HUES48 (cell line): ENCODE measurements around the gene CALHM5.

ENCODE experiments used
- H3K27ac ChIP-seq: one replicate; pipeline ENCODE4 v1.7.0; 2013; ENCODE audit warnings: low read depth, low read length, inconsistent platforms
- H3K27me3 ChIP-seq: 2 replicates; pipeline ENCODE4 v1.6.1; 2013; ENCODE audit warnings: mild to moderate bottlenecking, low read length; ENCODE audit not compliant: control insufficient read depth, insufficient read depth
- H3K36me3 ChIP-seq: 2 replicates; pipeline ENCODE4 v1.6.1; 2013; ENCODE audit warnings: low read length; ENCODE audit not compliant: control insufficient read depth, insufficient read depth
- H3K4me1 ChIP-seq: 2 replicates; pipeline ENCODE4 v1.6.1; 2013; ENCODE audit warnings: mild to moderate bottlenecking, low read length; ENCODE audit not compliant: control insufficient read depth, insufficient read depth
- H3K4me3 ChIP-seq: 2 replicates; pipeline ENCODE4 v1.5.1; 2013; ENCODE audit warnings: mild to moderate bottlenecking, low read depth, low read length
- H3K9ac ChIP-seq: 2 replicates; pipeline ENCODE4 v1.6.1; 2013; ENCODE audit warnings: mild to moderate bottlenecking, low read depth, low read length, moderate library complexity
- H3K9me3 ChIP-seq: 2 replicates; pipeline ENCODE4 v1.6.1; 2013; ENCODE audit warnings: low read length; ENCODE audit not compliant: control insufficient read depth, insufficient read depth

The CALHM5 gene

DNA sequence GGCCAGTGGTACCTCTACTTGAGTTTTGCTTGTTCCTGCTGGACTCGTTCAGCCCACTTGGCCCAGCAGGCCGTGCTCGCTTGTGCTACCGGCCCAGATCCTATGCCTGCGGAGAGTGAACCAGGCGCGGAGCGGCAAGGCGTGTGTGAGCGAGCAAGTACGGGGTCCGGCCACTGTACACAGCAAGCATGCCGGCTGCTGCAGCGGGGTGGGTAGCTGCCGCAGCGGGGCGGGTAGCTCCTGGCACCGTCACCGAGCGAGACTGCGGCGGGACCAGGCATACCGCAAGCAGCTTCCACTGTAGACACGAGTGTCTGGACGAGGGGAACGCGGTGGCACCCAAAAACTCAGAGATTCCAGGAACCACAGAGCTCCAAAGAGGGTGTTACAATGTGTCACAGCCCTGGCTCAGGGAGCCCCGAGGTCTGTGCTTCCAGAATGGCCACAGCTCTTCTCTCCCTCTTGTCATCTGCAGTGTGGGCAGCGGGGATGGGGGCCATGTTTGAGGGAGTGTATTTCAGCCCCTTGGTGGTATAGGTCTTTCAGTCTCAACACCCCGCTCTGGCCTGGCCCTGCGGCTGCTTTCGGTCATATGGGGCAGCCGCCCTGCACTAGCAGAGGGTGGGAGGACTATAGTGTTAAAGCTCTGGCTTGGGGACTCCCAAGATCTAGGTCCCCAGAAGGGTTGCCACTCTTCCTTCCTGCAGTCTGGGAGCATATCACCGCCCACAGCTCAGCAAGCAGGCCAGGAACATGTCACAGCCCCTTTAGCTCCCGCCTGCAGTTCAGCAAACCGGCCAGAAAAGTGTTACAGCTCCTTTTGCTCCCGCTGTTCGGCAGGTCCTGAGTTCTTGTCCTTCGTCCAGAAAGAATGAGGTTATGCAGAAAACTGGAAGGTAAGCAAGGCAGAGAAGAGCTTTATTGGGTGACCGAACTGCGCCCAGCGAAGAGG lies 53.8 kb downstream of the CALHM5 start:
- Histone ChIP-seq H3K9me3 (no peaks in the 10 kb centered on the region), H3K36me3 (no peaks in the 10 kb centered on the region), H3K9ac (no peak overlapping the region), H3K4me3 (no peak overlapping the region), H3K27ac (no peak overlapping the region), H3K4me1 (0 out of 2 replicates have a peak, but pooled peaks cover 4% of the 10 kb centered on the region), H3K27me3 (no peaks in the 10 kb centered on the region)

GRCh38 chr6:116568111-116568510 lies 56.7 kb downstream of the CALHM5 start:
- Histone ChIP-seq H3K36me3 (no peaks in the 10 kb centered on the region), H3K9ac (no peak overlapping the region), H3K27ac (no peak overlapping the region), H3K4me3 (no peak overlapping the region), H3K9me3 (no peaks in the 10 kb centered on the region), H3K27me3 (no peaks in the 10 kb centered on the region), H3K4me1 (peaks cover 10% of the 10 kb centered on the region)

DNA sequence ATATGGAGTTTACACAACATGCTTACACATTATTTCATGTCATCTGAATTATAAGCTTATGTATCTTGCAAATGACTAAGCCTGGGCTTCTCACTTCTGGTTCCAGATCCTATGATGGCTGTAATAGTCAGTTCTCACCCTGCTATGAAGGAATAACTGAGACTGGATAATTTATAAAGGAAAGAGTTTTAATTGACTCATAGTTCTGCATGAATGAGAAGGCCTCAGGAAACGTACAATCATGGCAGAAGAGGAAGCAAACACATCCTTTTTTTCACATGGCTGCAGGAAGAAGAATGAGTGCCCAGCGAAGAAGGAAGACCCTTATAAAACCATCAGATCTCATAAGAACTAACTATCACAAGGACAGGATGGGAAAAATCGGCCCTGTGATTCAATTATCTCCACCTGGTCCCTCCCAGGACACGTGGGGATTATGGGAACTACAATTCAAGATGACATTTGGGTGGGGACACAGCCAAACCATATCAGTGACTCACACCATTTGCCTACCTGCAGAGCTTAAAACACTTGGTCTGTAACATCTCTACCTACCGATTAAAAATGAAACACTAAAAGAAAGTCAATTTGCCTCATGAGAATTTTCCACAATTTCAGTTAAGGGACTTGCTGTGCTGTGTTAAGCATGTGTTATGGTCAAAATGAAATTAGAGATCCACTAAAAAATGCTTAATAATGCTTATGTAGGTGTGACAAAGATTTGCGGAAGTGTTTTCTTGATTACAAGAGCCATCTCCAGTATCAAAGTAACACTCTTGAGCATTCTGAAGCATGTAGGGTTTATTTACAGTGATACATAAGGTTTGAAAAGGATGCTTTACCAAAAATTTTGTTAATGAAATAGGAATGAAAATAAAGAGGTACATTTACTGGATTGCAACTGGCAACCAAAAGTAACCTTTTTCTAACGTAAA lies 57.6 kb downstream of the CALHM5 start:
- peaks cover 10% of the 10 kb centered on the region for H3K4me1 ChIP-seq
- H3K4me3 ChIP-seq = no peak overlapping the region
- H3K27me3 ChIP-seq = no peaks in the 10 kb centered on the region
- 0 out of 2 replicates have a peak, but pooled peaks cover 3% of the 10 kb centered on the region for H3K36me3 ChIP-seq
- H3K27ac ChIP-seq = no peak overlapping the region
- H3K9ac ChIP-seq = no peak overlapping the region
- no peaks in the 10 kb centered on the region for H3K9me3 ChIP-seq

DNA sequence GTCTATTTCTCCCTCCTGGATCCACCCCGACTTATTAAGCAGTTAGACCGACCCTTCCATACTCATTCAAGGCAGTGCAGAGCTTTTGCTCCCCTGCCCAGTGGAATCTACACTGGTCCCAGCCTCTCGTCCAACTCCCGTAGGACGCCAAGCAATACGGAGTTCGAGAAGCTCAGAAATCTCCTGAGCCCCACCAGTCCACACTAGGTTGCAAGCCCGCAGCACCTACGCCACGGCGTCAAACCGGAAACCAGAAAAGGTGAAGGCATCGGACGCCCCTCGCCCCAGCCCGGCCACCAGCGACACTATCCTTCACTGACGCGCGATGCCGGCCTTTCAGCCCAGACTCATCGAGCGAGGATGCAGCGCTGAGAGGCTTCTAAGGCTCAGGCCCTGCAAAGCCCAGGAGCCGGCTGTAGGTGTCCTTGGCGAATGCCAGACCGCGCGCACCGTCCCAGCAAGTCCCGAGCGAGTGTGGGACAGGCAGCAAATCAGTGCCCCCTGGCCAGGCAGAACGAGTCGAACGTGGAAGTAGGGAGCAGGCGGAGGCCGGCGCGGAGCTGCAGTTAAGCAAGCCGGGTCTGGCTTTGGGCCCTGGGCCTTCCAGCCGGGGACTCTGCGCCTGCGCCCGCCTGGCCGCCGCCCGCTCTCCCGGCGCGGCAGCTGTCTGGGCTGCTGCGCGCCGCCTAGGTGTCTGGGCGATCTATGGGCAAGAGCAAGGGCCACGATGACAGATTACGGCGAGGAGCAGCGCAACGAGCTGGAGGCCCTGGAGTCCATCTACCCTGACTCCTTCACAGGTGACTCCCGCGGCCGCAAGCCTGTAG lies 59.6 kb downstream of the CALHM5 start, which contains the start of gene RWDD1:
Gene RWDD1 (plus strand): TSS at position 649 of the 827 bp plus-strand sequence. CDS start 79 bp downstream, at position 728.
- Histone ChIP-seq H3K9ac (peak within 1 kb of the TSS; percentile 79), H3K4me3 (peak within 1 kb of the TSS; percentile 80), H3K36me3 (peaks cover 12% of the 10 kb centered on the region; the same call in 1 of the 2 replicates), H3K9me3 (no peaks in the 10 kb centered on the region), H3K27ac (peak within 1 kb of the TSS; percentile 93), H3K4me1 (peaks cover 10% of the 10 kb centered on the region), H3K27me3 (no peaks in the 10 kb centered on the region)

- Histone ChIP-seq H3K9me3 (no peaks in the 10 kb centered on the region), H3K27me3 (no peaks in the 10 kb centered on the region), H3K27ac (peak overlapping the region; percentile 93), H3K9ac (peak overlapping the region; percentile 75), H3K36me3 (peaks cover 17% of the 10 kb centered on the region), H3K4me1 (peaks cover 10% of the 10 kb centered on the region), H3K4me3 (peak overlapping the region; percentile 80)
Measured at GRCh38 chr6:116571683-116572000, 60.2 kb downstream of the CALHM5 start.

DNA sequence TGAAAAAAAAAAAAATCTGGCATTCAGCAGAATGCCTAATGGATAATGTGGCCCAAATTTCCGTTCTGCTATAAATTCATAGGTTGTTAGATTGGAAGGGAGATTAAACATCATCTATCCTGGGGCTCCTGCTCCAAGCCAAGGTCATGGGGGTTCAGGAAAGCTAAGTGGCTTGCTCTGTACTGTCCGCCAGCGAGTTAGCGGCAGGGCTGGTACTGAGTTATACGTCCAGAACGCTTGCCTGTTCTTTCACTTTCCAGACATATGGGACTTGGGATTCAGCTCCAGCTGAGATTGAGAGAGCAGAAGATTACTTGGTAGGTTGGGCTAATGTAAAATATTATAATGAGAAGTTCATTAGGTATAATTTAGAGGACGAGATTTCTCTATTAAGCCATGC lies 60.7 kb downstream of the CALHM5 start:
- Histone ChIP-seq H3K27me3 (no peaks in the 10 kb centered on the region), H3K9ac (peak overlapping the region; percentile 75), H3K9me3 (no peaks in the 10 kb centered on the region), H3K27ac (peak overlapping the region; percentile 93), H3K4me3 (peak overlapping the region; percentile 80), H3K4me1 (peaks cover 10% of the 10 kb centered on the region), H3K36me3 (peaks cover 23% of the 10 kb centered on the region)
